SW 1271 (cell line): ENCODE results near the gene HAO2.
"Not testable (repeated sequence)": the region's sequence is repeated elsewhere in the genome, so short reads cannot be mapped to it uniquely, and the experiment has no call there.

Experiments
- DNase-seq, 2 experiments: peaks; one replicate each; lab custom pipeline; 2025; lab: John Stamatoyannopoulos, UW

The HAO2 gene

GRCh38 chr1:119368554-119368953 is at the start of gene HAO2:
TSS of gene HAO2 (plus strand) at chr1:119368785. CDS start at chr1:119381086, 12,301 bp downstream.
- DNase-seq = no peak

DNA sequence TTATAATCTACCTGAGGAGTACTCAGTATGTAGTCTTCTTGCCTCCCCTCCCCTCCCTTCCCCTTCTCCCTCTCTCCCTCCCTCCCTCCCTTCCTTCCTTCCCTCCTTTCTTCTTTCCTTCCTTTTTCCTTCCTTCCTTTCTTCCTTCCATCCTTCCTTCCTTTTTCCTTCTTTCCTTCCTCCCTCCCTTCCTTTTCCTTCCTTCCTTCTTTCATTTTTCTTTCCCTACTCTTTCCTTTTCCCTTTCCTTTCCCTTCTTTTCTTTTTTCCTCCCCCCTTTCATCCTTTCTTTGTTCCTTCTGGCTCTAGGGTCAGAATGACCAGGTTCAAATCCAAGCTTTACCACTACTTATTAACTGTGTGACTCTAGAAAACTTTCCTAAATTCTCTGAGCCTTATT is 48.5 kb upstream of the HAO2 start:
- DNase-seq = no peak

DNA sequence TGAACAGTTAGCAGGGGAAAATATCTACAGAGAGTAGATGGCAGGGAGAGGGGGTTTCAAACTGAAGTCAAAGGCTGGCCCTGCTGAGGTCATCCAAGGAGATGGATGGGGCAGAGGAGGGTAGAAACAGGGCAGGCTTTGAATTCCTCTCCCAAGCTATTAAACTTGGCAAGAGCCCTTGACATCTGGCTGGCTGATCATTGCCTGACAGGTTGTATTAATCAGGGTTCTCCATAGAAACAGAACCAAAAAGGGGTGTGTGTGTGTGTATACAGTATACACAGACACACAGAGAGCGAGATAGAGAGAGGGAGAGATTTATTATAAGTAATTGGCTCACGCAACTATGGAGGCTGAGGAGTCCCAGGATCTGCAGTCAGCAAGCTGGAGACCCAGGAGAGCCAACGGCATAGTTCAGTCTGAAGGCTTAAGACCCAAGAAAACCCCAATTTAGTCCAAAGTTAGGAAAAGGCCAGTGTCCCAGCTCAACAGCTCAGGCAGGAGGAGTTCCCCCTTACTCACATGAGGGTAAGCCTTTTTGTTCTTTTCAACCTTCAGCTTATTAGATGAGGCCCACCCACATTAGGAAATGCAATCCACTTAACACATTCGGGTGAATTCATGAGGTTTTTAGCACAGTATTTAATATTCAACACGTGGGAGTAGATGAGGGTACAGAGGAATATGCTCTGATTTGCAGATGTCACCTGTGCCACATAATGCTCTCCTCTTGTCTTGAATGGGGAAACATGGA is 46.7 kb upstream of the HAO2 start:
- DNase-seq = no peak

DNA sequence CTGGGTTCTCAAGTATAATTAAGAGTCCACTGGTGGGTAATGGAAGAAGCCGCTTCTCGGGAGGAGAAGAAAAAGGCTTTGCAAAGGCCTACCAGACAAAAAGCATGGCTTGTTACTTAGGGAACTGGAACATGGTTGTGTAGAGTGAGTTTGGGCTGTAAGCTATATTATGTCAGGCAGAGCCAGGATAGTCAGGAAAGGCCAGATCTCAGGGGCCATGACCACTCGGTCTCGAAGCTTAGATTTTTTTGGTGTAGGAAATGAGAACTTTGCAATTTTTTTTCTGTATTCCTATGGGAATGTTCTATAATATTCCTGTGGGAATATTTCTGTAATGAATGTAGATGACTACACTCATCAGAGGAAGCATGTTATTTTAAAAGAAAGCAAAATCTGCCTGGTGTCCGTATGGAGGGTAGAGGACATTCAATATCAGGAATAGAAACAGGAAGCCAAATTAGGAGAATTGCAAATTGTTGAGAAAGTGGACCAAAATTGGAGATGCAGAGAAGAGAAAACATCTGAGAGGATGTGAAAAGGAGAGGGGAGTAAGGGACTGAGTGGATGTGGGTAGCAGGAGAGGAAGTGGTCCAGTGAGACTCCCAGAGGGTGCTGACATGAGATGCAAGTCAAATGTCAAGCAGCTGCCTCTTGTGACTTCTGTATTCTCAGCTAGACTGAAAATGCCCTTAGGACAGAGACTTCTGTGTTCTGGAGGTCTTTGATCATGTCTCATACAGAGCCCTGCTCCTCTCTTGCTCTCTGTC is 45.2 kb upstream of the HAO2 start:
- DNase-seq = no peak

GRCh38 chr1:119324198-119324597 is 44.4 kb upstream of the HAO2 start:
- DNase-seq = no peak

- no peak for DNase-seq
Measured at GRCh38 chr1:119326251-119326650, 42.3 kb upstream of the HAO2 start.

- no peak for DNase-seq
Measured at GRCh38 chr1:119327094-119327449, 41.5 kb upstream of the HAO2 start.

DNA sequence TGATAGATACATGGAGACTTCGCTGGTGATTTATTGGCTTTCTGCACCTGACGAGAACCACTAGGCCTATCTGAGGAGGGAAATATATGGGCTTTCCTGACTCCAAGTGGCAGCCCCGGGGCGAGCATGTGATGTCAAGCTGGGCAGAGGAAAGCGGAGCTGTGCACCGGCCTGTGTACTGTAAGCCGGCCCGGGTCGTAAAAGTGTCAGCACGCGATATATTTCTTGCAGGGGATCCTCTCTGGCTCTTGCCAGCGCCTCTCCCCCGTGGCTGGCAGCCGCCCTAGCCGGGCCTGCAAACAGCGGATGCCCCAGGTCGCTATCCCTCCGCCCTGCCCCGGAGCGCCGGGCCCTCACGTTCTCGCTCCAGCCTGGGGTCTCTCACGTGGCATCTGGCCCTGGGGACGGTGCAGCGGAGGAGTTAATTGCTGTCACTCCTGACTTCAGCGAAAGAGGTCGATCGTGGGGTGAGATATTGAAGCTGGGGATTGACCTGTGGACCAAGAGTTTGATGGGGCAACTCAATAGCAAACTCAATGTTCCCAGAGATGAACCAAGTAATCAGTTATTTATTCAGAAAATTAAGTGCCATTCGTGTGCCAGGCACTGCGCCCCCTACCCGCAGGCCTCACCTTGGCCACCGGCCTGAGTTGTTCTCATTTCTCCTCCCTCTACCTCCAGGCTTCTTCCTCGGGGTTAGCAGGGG is 41.0 kb upstream of the HAO2 start:
- DNase-seq = no peak

DNA sequence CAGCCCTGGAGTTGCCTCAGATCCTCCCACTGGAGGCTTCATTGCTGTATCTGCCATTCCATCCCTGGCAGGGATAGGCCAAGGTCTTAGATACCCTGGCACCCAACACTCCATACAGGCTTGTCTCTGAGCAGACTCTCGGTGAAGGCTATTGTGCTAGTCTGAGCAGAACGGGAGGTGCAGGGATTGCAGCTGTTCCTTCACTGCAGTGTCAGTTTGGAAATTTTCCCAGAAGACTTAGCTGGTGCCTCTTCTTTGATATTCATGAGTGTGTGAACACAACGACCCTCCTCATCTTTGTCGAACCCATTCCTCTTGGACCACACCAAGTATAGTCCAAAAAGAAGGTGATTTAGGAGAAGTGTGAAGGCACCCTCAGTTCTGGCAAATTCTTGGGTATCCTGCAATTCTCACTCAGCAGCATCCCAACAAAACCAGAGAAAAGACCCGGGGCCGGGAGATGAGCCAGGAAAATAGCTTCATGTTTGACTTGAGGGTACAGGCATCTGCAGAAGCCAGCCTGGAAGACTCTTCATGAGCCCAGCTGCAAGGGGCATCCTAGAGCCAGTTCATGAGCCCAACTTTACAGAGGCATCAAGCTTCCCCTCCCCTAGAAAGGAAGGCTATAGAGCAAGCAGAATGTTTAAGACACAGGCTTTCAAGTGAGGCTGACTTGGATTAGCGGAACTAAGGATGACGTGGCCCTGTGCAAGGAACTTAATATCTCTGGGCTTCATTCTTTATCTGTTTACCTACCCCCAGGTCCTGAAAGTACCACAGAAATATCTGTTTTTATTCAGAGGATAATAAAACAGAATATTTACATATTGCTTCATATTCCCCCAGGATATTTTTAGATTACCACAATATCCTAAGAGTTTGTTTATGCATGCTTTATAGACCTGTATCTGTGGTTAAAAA is 38.8 kb upstream of the HAO2 start:
- DNase-seq = no peak

DNA sequence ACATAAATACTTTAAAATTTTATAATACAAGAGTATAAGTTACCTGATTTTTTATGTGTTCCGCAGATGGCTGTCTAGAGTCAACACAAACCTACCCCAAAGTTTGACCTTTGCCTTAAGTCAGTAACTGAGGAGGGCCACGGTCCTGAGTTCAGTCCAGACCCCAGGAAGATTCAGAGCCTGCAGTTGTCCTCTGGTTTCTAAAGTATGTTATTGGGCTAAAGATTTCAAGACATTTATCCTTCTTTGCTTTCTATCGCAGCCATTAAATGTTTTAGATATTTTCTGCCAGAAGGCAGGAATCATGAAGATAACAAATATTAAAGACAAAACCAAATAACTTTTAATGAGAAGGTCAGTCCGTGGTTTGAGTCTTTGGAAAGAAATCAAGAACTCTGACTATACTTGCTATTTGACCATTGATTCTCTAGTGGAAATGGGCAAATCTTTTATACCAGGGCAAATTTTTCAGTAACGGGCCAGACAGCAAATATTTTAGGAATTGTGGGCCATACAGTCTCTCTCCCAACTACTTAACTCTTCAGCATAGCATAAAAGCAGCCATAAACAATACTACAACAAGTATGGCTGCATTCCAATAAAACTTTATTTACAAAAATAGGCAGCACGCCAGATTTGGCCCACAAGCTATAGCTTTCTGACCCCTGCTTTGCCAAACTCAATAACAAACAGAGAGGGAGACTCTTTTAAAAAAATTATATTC is 38.0 kb upstream of the HAO2 start:
- DNase-seq = no peak

DNA sequence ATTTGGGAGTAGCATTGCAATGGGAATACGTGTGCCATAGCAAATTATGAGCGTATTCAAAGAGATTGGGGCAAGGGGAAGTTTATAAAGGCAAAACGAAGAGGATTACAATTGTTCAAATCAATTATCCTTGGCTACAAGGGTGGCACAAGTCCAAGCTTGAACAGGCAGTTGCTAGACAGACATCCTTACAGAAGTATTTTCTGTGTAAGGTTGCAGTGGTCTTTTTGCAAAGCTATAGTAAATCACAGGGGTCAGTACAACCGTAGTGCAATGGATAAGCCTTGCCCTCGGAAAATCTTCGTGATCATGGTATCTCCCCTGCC is 37.4 kb upstream of the HAO2 start:
- DNase-seq = no peak

- DNase-seq = no peak
Measured at GRCh38 chr1:119331915-119332314, 36.7 kb upstream of the HAO2 start.

- no peak for DNase-seq
Measured at GRCh38 chr1:119332622-119333021, 36.0 kb upstream of the HAO2 start.

DNA sequence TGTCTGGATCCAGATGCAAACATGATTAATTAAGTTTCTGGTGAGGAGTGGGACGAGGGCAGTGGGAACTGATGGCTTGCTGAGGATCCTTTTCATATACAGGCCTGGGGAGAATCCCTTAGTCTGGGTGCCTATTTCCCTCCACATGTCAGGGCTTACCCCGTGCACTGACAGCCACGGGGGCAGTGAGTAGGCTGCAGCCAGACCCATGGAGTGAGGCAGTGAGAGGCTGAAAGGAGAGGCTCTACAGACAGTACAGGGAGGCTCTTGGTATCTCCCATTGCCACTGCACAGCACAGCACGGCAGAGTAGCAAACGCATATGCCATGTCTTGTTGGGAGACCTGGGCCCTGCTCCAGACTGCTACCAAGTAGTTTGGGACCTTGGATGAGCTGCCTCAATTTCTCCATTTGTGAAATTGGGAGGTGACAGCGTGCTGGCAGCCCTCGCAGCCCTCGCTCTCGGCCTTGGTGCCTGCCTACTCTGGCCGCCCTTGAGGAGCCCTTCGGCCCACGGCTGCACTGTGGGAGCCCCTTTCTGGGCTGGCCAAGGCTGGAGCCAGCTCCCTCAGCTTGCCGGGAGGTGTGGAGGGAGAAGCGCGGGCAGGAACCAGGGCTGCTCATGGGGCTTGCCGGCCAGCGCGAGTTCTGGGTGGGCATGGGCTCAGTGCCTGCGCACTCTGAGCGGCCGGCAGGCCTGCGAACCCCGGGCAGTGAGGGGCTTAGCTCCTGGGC is 35.3 kb upstream of the HAO2 start:
- no peak for DNase-seq

- not testable (repeated sequence) for DNase-seq
Measured at GRCh38 chr1:119333897-119334250, 34.7 kb upstream of the HAO2 start.

DNA sequence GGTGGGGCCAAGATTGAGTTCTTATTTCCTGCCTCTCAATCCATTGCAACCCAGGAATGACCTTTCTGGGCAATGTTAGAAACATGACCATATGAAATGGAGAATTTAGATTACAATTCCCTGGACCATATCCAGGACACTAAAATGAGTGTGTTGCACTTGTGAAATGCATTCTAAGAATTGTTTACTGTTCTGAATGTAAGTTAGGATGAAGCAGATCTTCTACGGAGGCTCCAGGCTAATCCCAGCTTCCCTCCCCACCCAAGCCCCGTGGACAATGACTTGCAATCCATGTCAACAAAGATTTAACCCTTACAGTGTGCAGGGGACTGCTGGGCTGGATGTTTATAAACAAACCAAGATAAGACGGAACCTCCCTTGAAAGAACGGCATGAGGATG is 31.7 kb upstream of the HAO2 start:
- no peak for DNase-seq

GRCh38 chr1:119338004-119338403 is 30.6 kb upstream of the HAO2 start:
- no peak for DNase-seq

GRCh38 chr1:119338757-119339156 is 29.8 kb upstream of the HAO2 start:
- no peak for DNase-seq

DNA sequence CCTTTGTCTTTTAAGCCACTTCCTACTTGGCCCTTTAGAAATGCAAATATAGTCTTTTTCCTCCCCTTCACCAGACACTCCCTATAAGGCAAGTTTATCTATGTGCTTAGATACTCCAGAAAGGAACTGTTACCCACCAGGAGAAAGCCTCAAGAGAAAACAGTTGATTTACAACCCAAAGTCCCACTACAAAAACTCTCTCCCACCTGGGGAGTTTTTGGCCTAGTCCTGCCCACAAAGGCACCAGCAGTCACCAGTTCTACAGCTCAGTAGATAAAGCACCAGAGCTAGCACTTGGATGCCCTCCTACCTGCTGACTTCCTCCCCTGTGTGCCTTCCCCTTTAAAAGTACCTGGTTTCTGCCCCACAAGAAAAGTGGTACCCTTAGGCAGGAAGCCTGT is 27.7 kb upstream of the HAO2 start:
- no peak for DNase-seq

- no peak for DNase-seq
Measured at GRCh38 chr1:119341372-119341947, 27.1 kb upstream of the HAO2 start.
